Peyer's patch (tissue), 4 donors: ENCODE measurements around the gene RPS23.

Experiments used
- POLR2A ChIP-seq, 2 donors: fragments of 450-650 bp; IDR thresholded peaks; one replicate each; pipeline ENCODE4 v1.5.1; 2017; ENCODE audit warnings: antibody characterized with exemption in 2 of 2, mild to moderate bottlenecking in 2 of 2, moderate library complexity in 2 of 2
- TF ChIP-seq, protein P1 (sequence below), 6 experiments: fragments of 450-650 bp in 4 of 6; fragments of 200-600 bp in 2 of 6; sonication (generic) in 1 of 6; IDR thresholded peaks; one replicate each; pipeline ENCODE4 v1.5.1; 2017 to 2019; ENCODE audit warnings: antibody characterized with exemption in 6 of 6, mild to moderate bottlenecking in 3 of 6, moderate library complexity in 1 of 6

DNA sequence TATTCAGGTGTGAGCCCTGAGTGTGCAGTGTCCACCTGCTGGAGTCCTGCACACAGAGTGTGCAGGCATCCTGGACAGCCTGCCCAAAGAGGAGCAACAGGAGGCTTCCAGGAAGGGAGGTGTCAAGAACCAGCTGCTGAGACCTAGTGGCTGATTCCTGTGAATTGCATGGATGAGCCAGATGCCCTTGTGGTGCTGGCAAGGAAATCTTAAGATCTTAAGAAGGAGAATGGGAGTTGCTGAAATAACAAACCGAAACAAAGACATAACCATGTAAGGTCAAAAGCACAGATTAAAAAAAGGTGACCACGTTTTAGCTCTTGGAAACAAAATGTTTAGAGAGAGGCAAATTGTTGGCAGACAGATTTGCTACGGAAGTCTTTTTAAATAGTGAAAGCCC is 29.3 kb upstream of the RPS23 start:
- TF ChIP-seq, protein P1, sequence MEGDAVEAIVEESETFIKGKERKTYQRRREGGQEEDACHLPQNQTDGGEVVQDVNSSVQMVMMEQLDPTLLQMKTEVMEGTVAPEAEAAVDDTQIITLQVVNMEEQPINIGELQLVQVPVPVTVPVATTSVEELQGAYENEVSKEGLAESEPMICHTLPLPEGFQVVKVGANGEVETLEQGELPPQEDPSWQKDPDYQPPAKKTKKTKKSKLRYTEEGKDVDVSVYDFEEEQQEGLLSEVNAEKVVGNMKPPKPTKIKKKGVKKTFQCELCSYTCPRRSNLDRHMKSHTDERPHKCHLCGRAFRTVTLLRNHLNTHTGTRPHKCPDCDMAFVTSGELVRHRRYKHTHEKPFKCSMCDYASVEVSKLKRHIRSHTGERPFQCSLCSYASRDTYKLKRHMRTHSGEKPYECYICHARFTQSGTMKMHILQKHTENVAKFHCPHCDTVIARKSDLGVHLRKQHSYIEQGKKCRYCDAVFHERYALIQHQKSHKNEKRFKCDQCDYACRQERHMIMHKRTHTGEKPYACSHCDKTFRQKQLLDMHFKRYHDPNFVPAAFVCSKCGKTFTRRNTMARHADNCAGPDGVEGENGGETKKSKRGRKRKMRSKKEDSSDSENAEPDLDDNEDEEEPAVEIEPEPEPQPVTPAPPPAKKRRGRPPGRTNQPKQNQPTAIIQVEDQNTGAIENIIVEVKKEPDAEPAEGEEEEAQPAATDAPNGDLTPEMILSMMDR (IDR thresholded peaks at IDR 0.05), result no peak
- no peak for TF ChIP-seq POLR2A (IDR thresholded peaks at IDR 0.05)
